HL-60/S4 treated with phorbol 12-myristate 13-acetate at 8.2 ng/mL for 4 days and 3 days (cell line): Measurements from ENCODE around the gene CLSTN2.

ENCODE experiments used
- in situ Hi-C: fragments of 300-500 bp; cut with MboI; formaldehyde crosslinking; loops from 2 replicates; pipeline ENCODE4 v1.15.0; 2022; ENCODE audit warnings: low sequenced_read_pairs

The CLSTN2 gene

DNA sequence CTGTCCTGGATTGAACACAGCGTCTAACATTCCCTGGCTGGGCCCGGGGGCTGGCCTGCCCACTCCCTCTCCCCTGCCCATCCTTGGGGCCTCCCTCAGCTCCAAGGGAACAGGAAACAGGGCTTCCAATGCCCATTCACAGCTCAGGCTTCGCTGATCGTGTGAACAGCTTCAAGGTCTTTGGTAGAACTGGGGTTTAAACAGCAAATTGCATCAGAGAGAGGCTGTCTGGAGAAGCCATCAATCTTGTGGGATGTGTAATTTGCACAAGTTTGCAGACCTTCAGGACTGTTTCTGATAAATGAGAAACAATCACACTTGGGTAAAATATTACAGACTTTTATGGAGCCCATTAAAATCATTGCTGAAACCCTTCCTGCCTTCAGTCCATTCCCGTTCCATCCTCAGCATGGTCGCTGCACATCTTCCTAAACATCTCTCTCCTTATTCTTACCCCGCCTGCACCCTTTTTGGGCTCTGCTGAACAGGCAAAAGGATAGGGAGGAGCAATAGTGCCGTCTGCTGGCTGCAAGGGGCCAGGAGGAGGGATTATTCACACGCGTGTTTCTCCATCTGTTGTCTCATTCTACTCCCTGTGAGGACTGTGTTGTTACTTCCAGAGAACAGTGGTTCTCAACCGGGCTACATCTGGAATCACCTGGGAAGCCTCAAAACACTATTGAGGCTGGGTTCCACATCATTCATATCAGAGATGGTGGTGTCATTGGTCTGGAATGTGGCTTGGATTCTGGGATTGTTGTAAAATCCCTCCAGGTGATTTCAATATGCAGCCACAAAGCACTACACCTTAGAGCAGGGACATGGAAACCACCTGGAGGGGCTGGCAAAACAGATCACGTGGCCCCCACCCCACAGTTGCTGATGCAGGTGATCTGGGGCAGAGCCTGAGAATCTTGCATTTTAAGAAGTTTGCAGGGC is 116.3 kb downstream of the CLSTN2 start:
- in situ Hi-C loops = no loop called here

DNA sequence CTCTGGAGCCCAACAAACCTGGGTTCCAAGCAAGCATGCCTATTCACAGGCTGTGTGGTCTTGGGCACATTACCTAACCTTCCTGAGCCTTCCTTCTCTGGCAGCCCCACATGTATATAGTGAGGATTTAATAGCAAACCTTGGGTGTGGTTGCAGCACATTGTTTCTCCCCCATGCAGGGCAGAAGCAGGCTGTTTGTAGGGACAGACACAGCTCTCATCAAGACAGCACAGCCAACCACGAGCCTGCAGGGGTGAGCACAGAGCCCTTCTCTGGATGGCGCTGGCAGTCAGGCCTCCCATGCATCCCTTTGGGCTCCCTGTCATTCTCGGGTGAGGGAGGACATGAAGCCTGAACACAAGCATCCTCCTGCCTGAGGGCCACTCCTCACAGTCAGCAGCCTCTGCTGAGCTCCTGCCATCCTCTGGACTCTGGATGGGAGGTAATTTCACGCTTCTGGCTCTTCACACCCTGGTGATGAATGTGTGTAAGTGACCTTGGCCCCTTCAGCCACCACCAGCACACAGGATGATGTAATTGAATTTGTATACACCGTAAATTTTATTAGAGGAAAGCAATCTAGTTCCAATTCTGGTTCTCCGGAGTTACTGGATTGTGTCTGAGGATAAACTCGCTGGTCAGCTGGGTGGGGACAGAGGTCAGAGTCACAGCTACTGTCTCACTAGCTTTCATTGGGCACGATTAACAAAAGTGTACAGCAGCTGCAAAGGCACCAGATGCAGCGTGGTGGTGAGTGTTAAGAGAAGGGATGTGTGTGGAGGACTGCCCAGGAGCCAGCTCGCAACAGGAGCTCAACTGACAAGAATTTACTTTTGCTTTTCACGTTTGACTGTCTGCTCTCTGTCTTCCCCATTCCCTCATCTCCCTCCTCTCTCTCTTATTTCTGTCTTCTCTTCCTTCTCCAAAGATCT is 118.1 kb downstream of the CLSTN2 start:
- in situ Hi-C loops = no loop called here

DNA sequence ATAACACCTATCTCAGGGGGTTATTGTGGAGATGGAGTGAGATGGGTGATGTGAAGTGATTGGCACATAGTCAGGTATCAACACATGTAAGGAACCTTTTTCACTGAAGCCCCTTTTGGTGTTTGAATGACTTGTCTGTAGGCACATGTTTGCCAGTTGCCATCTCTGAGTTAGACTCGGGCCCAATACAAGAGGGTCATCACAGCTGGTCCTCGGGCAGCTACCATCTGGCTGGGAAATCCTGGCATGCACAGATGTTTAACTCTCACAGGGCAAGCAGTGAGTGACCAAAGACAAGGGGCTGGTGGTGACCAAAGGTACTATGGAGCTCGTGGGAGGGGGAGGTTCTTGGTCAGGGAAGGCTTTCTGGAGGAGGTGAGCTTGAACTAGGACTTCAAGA is 118.8 kb downstream of the CLSTN2 start:
- in situ Hi-C loops = no loop called here

DNA sequence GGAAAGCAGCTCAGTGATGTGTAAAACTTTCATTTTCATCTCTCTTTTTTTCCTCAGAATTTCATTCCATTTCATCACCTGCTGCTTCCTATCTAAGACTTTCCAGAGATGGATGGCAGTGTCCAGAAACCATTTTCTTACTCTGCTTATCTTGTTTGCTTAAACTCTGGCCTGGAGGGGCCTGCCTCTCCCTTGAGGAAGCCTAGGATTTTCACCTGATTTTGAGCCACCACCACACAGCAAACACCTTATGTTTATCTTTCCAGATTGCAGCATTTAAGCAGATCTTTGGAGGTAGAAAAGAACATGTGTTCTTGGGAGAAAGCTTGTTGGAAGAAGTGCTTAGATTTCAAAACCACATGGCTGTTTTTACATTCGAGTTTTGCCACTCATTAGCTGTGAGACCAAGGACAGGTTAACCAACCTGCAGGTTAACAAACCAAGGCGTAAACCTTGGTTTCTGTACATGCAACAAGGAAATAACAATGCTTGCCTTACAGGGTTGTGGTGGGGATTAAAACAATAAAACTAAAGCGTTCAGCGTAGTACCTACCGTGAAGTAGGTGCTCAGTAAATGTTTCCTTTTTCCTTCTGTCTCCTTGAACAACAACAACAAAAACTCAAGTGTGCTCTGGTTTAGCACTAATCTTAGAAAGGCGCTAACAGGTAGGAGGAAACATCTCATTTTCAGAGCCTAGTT is 120.3 kb downstream of the CLSTN2 start:
- in situ Hi-C loops = no loop called here

DNA sequence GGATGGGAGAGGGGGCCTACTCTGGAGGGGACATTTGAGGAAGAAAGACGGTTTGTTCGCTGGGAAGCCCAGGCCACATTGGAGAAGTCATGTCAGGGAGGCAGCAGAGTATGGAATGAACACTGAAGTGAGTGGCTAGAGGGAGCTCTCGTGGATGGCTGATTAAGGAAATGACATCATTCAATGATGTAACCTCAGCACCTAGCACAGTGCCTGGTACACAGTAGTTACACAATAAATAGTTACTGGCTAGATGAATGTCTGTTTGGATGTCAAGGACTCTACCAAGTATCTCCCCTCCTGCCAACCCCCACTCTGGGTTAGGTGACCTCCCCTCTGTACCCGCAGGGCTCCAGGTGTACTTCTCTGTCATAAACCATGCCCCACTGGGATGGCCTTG is 121.1 kb downstream of the CLSTN2 start:
- in situ Hi-C loops = no loop called here

DNA sequence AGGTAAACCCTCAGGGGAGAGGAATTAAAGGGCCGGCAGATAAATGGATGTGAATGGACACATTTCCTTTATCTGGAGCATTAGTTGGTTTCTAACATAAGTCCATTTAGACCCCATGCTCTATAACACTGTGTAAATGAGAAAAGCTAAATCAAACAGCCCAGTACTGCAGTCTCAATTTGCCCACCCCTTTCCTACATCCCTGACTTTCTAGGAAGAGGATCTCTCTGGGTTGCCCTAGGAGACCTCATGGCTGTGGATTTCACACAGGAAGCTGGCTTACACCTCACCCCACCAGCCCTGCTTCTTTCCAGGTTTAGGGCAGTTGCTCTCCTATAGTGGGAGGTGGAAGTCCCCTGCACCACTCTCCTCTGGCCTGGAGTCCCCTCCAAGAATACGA is 126.2 kb downstream of the CLSTN2 start:
- in situ Hi-C loops = no loop called here

DNA sequence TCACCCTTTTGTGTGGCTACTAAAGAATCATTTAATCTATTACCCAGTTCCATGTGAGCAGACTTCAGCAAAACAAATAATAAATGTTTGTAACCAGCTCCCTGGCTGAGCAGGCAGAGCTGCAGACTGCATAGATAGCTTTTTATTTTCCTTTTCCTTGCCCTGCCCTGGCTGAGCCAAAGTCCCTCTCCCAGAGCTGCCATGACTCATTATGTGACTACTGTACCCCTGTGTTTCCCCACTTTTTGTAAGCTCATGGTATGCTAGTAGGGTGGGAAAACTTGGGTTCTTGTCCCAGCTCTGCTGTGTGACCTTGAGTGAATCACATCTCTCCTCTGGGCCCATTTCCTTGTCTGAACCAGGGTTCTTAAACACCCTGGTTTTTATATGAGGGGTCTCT is 127.5 kb downstream of the CLSTN2 start:
- in situ Hi-C loops = no loop called here

DNA sequence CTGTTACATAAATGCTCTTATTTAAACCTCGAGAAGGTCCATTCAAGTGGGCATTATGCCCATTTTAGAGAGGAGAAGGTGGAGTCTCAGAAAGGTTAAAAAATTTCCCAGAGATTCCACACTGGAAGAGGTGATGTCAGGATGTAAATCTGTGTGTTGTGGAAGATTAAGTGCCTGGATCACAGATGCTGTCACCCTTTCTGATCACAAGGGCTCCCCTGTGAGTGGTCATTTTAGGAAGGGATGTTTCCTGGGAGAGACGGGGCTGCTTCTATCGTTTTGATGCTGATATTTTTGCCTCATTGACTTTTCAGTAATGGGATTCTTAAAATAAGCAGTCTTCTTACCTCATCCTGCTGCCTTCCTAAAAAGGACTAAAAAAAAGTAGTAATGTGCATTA is 132.5 kb downstream of the CLSTN2 start:
- in situ Hi-C loops = no loop called here

DNA sequence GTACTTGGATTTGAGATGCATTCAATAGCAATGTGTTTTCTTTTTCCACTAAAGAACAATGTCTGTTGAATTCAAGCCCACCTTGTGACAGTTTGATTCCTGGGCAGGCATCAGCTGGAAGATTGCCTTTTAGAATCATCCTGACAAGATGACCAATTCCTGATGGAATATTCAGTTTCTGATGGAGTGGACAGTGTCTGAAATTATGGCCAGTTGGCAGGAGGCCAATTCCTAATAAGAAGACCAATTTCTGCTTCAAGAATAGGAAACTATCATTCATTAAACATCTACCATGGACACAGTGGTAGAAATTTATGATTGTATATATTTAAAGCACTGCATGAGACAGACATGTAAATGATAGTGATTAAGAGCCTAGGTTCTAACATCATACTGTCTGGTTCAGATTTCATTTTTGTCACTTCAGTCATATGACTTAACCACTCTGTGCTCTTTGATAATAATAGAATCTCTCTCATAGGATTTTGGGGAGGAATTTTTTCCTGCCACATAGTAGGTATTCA is 133.6 kb downstream of the CLSTN2 start:
- in situ Hi-C loops = no loop called here

DNA sequence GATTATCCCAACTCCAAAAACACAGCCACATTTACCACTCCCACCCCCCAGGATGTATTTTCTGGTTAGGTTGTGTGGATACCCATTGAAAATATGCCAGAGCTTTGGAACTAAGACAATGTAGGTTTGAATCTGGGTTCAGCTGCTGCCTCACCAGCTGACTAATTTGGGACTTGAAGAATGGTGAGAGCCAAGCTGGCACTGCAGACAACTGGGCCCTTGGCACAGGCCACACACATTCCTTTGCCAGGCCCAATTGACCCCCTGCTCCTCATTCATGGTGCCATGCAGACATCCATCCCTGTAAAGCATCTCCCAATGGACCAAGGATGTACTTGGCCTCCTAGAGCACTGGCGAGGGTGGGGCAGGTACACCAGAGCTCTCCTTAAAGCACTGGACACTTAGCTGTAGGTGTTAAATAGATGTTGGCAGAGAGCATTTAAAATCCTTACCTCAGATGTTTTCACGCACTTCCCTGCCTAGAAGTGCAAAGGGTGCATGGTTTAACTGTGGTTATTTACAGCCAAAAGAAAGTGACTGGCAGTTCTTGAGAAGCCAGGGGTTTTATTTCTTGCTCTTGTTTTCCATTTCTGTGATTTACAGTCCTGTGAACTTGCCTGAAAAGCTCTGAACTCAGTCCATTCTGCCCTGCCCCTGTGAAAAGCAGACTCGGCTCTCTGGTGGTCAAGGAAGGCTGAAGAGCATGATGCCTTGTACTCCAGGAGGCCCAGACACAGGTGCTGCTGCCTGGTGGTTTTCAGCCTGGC is 138.5 kb downstream of the CLSTN2 start:
- in situ Hi-C loops = no loop called here

DNA sequence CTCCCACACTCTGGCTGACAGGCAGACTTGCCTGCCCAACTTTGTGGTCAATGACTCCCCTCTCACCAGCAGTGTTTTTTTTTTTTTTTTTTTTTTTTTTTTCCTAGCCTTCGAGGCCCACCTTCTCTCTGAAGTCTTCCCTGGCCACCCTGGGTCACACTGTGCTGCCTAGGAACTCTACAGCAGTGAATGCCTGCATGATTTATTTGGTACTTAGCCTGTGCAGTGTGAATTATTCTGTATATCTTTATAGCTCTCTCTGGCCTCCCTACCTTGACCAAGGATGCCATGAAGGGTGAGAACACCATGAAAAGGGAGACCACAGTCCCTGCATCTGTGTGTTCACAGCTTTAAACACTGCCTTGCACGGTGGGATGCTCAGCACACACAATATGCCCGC is 141.6 kb downstream of the CLSTN2 start:
- in situ Hi-C loops = no loop called here

DNA sequence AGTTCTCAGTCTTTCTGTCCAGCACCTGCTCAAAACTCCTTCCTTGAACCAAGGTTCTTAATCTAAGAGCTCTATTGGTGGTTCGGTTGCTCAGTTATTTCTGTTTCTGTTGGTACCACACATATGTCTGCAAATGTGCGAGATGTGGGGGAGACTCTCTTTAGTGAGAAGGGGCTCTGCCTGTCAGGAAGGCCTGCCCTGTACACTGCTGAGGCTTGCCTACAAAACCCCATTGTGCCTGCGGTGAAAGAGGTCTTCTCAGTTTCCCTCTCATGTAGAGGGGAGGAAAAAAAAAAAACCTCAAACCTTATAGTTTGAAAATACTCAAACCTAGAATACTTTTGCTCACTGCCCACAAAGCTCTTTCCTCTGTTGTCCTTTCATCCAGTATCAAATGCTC is 142.4 kb downstream of the CLSTN2 start:
- in situ Hi-C loops = no loop called here

DNA sequence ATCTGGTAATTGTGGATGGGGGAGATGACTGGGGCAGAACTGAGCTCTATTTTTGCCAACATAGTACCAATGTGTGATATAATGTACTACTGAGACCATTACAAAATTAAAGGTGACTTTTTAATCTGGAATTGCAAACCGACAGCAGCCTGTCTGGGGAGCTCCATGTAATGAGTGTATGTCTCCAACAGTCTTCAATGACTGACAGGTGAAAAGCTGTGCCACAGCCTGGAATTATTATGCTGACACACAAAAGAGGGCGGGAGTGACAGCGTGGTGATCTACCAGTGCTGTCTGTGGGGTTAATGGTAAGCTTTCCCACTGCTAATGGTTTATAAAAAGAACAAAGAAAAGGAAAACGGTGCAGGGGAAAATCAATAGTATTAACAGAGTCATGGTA is 143.4 kb downstream of the CLSTN2 start:
- in situ Hi-C loops = no loop called here

DNA sequence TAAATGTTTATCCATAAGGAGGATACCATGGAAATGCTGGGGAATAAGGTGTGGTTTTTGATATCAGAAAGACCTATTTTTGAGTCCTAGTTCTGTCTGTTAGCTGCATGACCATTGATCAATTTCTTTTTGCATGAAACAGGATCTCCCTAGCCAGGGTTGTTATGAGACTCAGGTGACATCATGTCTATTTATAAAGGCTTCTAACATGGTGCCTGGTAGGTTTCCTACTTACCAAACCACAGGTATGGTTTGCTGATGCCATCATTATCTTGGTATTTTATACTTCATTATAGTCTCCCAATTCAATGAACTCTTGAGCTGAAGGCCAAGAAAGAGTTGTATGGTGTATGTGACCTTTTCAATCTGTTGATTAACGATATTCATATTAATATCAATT is 144.0 kb downstream of the CLSTN2 start:
- in situ Hi-C loops = no loop called here

DNA sequence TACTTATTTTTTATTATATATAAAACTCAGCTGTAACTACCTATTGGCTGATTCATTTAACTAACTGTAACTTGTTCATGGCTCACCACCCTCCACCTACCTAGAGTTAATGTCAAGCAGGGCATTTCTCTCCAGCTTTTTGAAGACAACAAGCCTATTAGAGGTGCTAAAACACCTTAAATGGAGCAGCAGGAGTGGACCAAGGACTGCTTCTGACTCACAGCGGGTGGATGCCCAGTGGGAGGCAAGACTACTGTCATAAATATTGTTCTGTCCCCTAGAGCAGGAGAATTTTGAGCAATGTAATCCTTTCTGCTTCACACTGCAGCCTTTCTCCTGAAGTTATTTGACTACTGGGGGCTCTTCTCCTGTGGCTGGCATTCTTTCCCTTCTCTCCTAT is 146.9 kb downstream of the CLSTN2 start:
- in situ Hi-C loops = no loop called here

DNA sequence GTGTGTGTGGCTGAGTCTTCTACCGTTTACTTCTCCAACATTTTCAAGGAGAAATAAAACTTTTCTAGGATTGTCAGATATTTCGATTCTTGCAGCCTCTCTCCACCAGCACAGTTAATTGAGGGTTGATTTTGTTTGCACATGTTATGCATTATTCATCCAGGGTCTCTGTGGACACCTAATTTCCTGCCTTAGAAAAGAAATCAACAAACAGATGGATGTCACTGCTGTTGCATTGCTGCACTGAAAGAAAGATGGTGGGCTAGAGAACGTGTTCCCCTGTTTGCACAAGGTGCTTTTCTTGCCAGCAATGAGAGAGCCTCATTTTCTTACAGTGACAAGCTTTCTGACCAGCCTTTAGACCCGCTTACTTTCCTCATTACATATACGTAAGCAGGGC is 150.0 kb downstream of the CLSTN2 start:
- in situ Hi-C loops = no loop called here

DNA sequence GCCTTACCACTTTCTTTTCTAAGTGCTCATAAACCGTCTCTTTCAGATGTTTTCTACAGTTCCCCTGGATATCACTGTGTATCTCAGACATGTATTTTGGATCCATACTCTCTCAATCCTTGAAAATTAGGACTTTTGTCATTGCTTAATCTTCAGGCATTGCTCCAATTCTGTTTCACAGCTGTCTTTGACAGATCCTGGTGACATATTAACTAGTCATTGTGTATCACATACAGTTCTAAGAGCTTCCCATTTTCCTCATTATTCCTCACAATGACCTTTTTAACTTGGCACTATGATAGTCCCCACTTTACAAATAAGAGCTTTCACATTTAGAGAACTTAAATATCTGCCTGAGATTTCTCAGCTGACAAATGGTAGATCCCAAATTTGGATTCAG is 151.7 kb downstream of the CLSTN2 start:
- in situ Hi-C loops = no loop called here

DNA sequence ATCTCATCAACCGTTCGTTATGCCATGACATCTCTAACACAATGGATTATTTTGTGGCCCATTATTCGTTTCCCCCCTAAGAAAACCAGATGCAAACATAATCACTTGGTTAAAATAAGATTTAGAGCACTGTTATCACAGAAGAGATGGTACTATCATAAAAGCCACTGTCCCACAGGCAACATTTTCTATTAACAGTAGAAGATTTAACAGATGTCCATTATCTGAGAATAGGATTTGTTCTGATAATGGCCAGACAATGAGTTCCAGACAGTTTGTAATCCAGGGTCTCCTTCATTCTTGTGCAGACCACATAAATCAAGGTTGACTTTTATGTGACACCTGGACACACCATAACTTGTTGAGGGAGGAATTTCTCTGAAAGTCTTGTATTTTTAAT is 153.1 kb downstream of the CLSTN2 start:
- in situ Hi-C loops = no loop called here

DNA sequence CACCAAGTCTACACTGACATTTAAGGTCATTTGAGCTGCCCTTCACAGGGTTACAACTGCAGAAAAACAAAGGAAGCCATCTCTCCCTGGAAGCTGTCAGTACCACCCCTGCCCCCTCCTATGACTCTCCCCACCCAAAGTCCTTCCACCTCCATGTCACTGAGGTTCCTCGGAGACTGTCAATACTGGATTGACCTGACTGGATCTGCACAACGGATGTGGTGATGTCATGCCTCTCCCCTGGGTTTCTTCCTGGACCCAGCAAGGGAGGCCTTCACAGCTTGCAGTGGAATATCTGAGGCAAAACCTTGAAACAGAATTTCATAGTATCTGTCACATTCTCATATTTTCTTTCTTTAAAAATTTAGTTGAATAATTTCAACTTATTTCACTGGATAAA is 153.5 kb downstream of the CLSTN2 start:
- in situ Hi-C loops = no loop called here

DNA sequence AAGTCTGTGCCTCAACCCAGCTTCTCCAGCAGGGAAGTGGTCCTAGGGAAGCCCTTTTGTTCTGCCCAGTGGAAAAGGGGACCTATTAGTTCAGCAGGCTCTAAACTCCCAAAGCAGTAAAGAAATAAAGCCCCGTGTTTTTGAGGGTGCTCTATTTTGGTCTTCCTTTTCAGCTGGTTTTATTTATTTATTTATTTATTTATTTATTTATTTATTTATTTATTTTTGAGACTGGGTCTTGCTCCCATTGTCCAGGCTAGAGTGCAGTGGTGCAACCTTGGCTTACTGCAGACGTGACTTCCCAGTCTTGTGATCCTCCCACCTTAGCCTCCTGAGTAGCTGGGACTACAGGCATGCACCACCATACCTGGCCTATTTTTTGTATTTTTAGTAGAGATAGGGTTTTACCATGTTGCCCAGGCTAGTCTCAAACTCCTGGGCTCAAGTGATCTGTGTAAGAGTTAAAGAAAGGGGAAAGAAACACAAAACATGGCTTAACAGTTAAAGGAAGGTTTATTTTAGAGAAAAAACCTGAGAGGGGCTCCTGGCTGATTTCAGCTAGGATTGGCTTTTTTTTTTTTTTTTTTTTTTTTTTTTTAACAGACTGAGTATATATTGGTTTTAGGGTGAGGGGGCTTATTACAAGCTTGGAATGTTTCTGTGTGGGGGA is 154.6 kb downstream of the CLSTN2 start:
- in situ Hi-C loops = no loop called here
